ENCODE results near the gene CR1. TPM values are rescaled to one million over a fixed set of nuclear protein-coding genes. Genes with fewer than 3 reads are reported as not detected.
A peak's percentile ranks its signal among the peaks of the same experiment; 100 is the strongest.

CR1 gene
- total and polyA plus RNA-seq, 4 experiments from 2014 or later = 4.1 to 11.5 (median 9.7) TPM

DNA sequence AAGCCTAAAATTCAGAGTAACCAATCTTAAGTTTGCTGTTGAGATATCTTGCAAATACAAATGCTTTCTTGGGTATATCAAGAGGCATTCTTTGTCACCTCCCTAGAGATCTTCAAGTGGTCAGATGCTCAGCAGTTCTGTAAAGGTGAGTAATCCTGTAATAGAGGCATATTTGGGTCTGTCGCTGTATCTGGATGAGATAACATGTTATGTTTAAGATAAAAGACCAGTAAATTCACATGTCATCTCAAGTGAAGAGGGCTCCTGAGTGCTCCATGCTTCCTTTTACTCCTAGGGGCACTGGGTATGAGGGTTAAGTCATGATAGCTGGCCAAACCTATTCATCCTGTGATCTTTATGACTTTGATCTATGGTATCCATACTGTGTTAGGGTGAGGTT lies 34.3 kb upstream of the CR1 start:
- no peaks in the 10 kb centered on the region for H3K27me3 ChIP-seq (ENCODE audit: insufficient read depth, low read length)
- ChIA-PET POLR2A (ENCODE audit: partially characterized antibody) (interaction anchor here (1.0 to 1.7 kb wide), 3 partner anchors 9 to 34 kb away, joined by 3 read pairs; partner anchors contain the start of gene CR1), CTCF (ENCODE audit: partially characterized antibody) (no interaction called here)
- Mint-ChIP-seq H3K4me1 (peaks cover 24 to 42% (median 31%) of the 10 kb centered on the region in 4 donors), H3K27ac (peak overlapping the region in 4 of 7 donors; percentile 28 to 57 (median 38)), H3K36me3 (no peaks in the 10 kb centered on the region), H3K4me3 (peak overlapping the region in 3 of 8 donors; percentile 12 to 34 (median 23)), H3K27me3 (peaks cover 2 to 5% of the 10 kb centered on the region in 2 donors), H3K9me3 (no peaks in the 10 kb centered on the region)
- peaks cover 59% of the 10 kb centered on the region for H3K4me1 ChIP-seq (ENCODE audit: insufficient read depth, low read length)
- no peak for DNase-seq
- H3K9me3 ChIP-seq (ENCODE audit: control insufficient read depth in 1 of 2, low read length in 2 of 2) = no peaks in the 10 kb centered on the region
- no peak overlapping the region for H3K4me3 ChIP-seq (ENCODE audit: low read length in 2 of 2)
- no peaks in the 10 kb centered on the region for H3K36me3 ChIP-seq (ENCODE audit: insufficient read depth, low read length)
- intact Hi-C loops (cut with micrococcal nuclease) = no loop called here
- H3K27ac ChIP-seq (ENCODE audit: low read depth, low read length) = no peak overlapping the region

DNA sequence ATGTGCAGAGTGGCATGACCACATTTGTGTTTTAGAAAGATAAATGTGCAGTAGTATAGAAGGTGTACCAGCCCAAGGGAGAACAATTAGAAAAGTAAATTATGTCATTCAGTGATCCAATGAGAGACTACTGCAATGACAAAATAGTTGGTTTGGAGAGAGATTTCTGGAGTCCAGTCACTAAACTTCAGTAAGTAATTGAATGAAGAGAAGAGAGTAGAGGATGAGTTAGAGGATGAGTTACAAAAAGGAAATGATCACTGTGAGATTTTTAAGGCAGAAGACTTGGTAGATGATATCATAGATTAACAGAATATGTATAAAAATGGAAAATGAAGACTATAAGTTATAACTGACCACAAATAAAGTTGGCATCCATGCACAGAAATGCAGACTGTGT lies 33.4 kb upstream of the CR1 start:
- POLR2A ChIA-PET (ENCODE audit: partially characterized antibody) = interaction anchor here (1.0 kb wide), 1 partner anchor 33 kb away, joined by 3 read pairs; the partner anchor contains the start of gene CR1
- CTCF ChIA-PET (ENCODE audit: partially characterized antibody) = interaction anchor here (2.3 kb wide), 1 partner anchor 8 kb away, joined by 10 read pairs; the partner anchor contains the start of gene CR2
- H3K27ac ChIP-seq (ENCODE audit: low read depth, low read length) = no peak overlapping the region
- H3K4me1 ChIP-seq (ENCODE audit: insufficient read depth, low read length) = peaks cover 59% of the 10 kb centered on the region
- H3K9me3 Mint-ChIP-seq = no peaks in the 10 kb centered on the region
- no peaks in the 10 kb centered on the region for H3K27me3 ChIP-seq (ENCODE audit: insufficient read depth, low read length)
- peak overlapping the region in 3 of 8 donors; percentile 9 to 23 (median 10) for H3K4me3 Mint-ChIP-seq
- no peaks in the 10 kb centered on the region for H3K36me3 Mint-ChIP-seq
- H3K4me1 Mint-ChIP-seq = peaks cover 25 to 42% (median 31%) of the 10 kb centered on the region in 4 donors
- H3K27ac Mint-ChIP-seq = no peak overlapping the region
- H3K27me3 Mint-ChIP-seq = peaks cover 7 to 10% of the 10 kb centered on the region in 2 donors
- H3K36me3 ChIP-seq (ENCODE audit: insufficient read depth, low read length) = no peaks in the 10 kb centered on the region
- intact Hi-C loops (cut with micrococcal nuclease) = no loop called here
- H3K4me3 ChIP-seq (ENCODE audit: low read length in 2 of 2) = no peak overlapping the region
- DNase-seq = no peak
- H3K9me3 ChIP-seq (ENCODE audit: control insufficient read depth in 1 of 2, low read length in 2 of 2) = no peaks in the 10 kb centered on the region

DNA sequence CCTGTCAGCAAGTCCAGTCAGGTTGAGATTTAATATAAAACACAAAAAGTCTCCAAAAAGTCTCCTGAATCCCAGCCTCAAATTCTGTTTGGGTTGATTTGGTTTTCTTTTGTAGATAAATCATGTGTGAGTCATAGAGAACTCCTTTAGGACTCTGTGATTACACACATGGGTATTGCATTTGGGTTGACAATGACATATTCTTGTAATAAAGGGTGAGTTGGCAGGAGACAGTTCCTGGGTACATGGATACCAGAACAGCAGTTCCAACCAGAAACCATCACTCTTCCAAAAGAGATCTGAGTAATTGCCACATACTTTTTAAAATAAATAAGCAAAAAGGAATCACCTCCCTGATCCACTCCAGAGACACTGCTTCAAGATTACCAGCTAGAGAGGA lies 32.9 kb upstream of the CR1 start:
- H3K4me1 ChIP-seq (ENCODE audit: insufficient read depth, low read length) = peaks cover 55% of the 10 kb centered on the region
- H3K27me3 ChIP-seq (ENCODE audit: insufficient read depth, low read length) = no peaks in the 10 kb centered on the region
- no peak overlapping the region for H3K27ac Mint-ChIP-seq
- intact Hi-C loops (cut with micrococcal nuclease) = no loop called here
- peaks cover 25 to 42% (median 31%) of the 10 kb centered on the region in 4 donors for H3K4me1 Mint-ChIP-seq
- no peaks in the 10 kb centered on the region for H3K9me3 ChIP-seq (ENCODE audit: control insufficient read depth in 1 of 2, low read length in 2 of 2)
- H3K36me3 ChIP-seq (ENCODE audit: insufficient read depth, low read length) = no peaks in the 10 kb centered on the region
- no peak for DNase-seq
- H3K36me3 Mint-ChIP-seq = no peaks in the 10 kb centered on the region
- peak overlapping the region in 4 of 8 donors; percentile 7 to 13 (median 12) for H3K4me3 Mint-ChIP-seq
- ChIA-PET POLR2A (ENCODE audit: partially characterized antibody) (no interaction called here), CTCF (ENCODE audit: partially characterized antibody) (interaction anchor here (2.3 kb wide), 1 partner anchor 8 kb away, joined by 10 read pairs; the partner anchor contains the start of gene CR2)
- H3K27ac ChIP-seq (ENCODE audit: low read depth, low read length) = no peak overlapping the region
- peaks cover 7 to 12% of the 10 kb centered on the region in 2 donors for H3K27me3 Mint-ChIP-seq
- H3K4me3 ChIP-seq (ENCODE audit: low read length in 2 of 2) = no peak overlapping the region
- H3K9me3 Mint-ChIP-seq = no peaks in the 10 kb centered on the region

DNA sequence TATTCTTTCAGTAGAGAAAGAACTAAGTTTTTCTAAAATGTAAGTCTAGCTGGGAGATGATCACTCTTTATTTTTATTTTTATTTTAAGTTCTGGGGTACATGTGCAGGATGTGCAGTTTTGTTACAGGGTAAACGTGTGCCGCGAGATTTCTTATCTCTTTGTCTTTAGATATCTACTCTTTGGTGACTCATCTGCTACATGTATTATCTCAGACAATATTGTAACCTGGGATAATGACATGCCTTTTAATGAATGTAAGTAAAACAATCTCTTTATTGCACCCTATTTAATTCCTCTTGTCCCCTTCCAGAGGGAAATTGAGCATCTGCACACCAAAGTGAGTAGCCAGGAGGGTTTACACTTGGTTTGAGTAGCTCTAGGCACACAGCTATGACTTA lies 32.4 kb upstream of the CR1 start:
- intact Hi-C loops (cut with micrococcal nuclease) = no loop called here
- ChIA-PET POLR2A (ENCODE audit: partially characterized antibody) (interaction anchor here (1.0 to 1.5 kb wide), 2 partner anchors 9 to 32 kb away, joined by 4 to 5 read pairs; partner anchors contain the start of genes CR1 and CR2), CTCF (ENCODE audit: partially characterized antibody) (interaction anchor here (2.3 kb wide), 1 partner anchor 9 kb away, joined by 10 read pairs; the partner anchor contains the start of gene CR2)
- Mint-ChIP-seq H3K27ac (peak overlapping the region in 3 of 7 donors; percentile 17 to 61 (median 20)), H3K27me3 (peaks cover 7 to 12% of the 10 kb centered on the region in 2 donors), H3K36me3 (no peaks in the 10 kb centered on the region), H3K4me3 (peak overlapping the region in 2 of 8 donors; percentile 10 to 12), H3K9me3 (no peaks in the 10 kb centered on the region), H3K4me1 (peaks cover 25 to 42% (median 31%) of the 10 kb centered on the region in 4 donors)
- H3K4me1 ChIP-seq (ENCODE audit: insufficient read depth, low read length) = peaks cover 49% of the 10 kb centered on the region
- H3K4me3 ChIP-seq (ENCODE audit: low read length in 2 of 2) = no peak overlapping the region
- no peaks in the 10 kb centered on the region for H3K27me3 ChIP-seq (ENCODE audit: insufficient read depth, low read length)
- no peaks in the 10 kb centered on the region for H3K36me3 ChIP-seq (ENCODE audit: insufficient read depth, low read length)
- no peak overlapping the region for H3K27ac ChIP-seq (ENCODE audit: low read depth, low read length)
- no peak for DNase-seq
- no peaks in the 10 kb centered on the region for H3K9me3 ChIP-seq (ENCODE audit: control insufficient read depth in 1 of 2, low read length in 2 of 2)

DNA sequence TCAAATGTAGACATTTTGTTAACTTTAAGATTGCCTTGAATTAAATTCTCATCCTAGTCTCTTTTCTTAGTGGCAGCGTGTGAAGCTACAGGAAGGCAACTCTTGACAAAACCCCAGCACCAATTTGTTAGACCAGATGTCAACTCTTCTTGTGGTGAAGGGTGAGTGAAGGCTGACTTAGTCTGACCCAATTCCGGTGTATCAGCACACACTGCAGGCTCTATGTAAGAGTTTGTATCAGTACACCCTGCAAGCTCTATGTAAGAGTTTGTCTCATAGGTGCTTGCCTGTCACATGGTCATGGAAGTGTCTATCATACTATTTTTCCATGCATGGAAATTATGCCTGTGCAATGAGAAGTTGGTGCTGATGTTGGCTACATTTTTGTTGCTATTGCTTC lies 25.0 kb upstream of the CR1 start:
- Mint-ChIP-seq H3K9me3 (no peaks in the 10 kb centered on the region), H3K36me3 (no peaks in the 10 kb centered on the region), H3K27me3 (peaks cover 8 to 11% of the 10 kb centered on the region in 2 donors), H3K4me1 (peaks cover 3 to 7% (median 5%) of the 10 kb centered on the region in 4 donors), H3K4me3 (peak overlapping the region in 1 of 8 donors; percentile 0), H3K27ac (peak overlapping the region in 2 of 7 donors; percentile 15 to 50)
- ChIA-PET POLR2A (ENCODE audit: partially characterized antibody) (interaction anchor here (1.3 kb wide), 1 partner anchor 10 kb away, joined by 3 read pairs; no protein-coding TSS in a partner anchor), CTCF (ENCODE audit: partially characterized antibody) (no interaction called here)
- H3K27me3 ChIP-seq (ENCODE audit: insufficient read depth, low read length) = no peaks in the 10 kb centered on the region
- no peaks in the 10 kb centered on the region for H3K36me3 ChIP-seq (ENCODE audit: insufficient read depth, low read length)
- peak; percentile 28 to 55 (median 39) for DNase-seq
- H3K9me3 ChIP-seq (ENCODE audit: control insufficient read depth in 1 of 2, low read length in 2 of 2) = no peaks in the 10 kb centered on the region
- no peak overlapping the region for H3K27ac ChIP-seq (ENCODE audit: low read depth, low read length)
- intact Hi-C loops (cut with micrococcal nuclease) = no loop called here
- H3K4me1 ChIP-seq (ENCODE audit: insufficient read depth, low read length) = no peaks in the 10 kb centered on the region
- H3K4me3 ChIP-seq (ENCODE audit: low read length in 2 of 2) = no peak overlapping the region

DNA sequence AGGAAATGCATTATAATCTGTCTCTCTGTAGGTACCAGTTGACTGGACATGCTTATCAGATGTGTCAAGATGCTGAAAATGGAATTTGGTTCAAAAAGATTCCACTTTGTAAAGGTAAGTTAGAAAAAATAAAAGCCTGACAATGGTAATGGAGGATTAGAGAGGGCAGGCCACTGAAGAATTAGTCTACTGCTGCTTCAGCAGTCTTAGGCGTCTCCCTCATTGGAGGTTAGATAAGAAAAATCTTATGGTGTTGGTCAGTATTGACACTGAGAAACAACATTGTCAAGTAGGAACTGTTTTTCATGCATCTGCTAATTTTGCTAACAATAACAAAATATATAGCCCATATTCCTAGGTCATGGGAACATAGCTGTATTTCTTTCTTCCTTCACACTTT lies 21.7 kb upstream of the CR1 start:
- ChIA-PET POLR2A (ENCODE audit: partially characterized antibody) (no interaction called here), CTCF (ENCODE audit: partially characterized antibody) (no interaction called here)
- no peak overlapping the region for H3K4me3 ChIP-seq (ENCODE audit: low read length in 2 of 2)
- Mint-ChIP-seq H3K9me3 (peaks cover 0 to 2% (median 0%) of the 10 kb centered on the region in 8 donors), H3K4me1 (peaks cover 2 to 7% (median 4%) of the 10 kb centered on the region in 4 donors), H3K4me3 (no peak overlapping the region), H3K27me3 (peaks cover 4 to 6% of the 10 kb centered on the region in 2 donors), H3K36me3 (peaks cover 0 to 4% of the 10 kb centered on the region in 2 donors), H3K27ac (no peak overlapping the region)
- no peaks in the 10 kb centered on the region for H3K4me1 ChIP-seq (ENCODE audit: insufficient read depth, low read length)
- H3K36me3 ChIP-seq (ENCODE audit: insufficient read depth, low read length) = no peaks in the 10 kb centered on the region
- H3K27me3 ChIP-seq (ENCODE audit: insufficient read depth, low read length) = no peaks in the 10 kb centered on the region
- H3K27ac ChIP-seq (ENCODE audit: low read depth, low read length) = no peak overlapping the region
- no peak for DNase-seq
- H3K9me3 ChIP-seq (ENCODE audit: control insufficient read depth in 1 of 2, low read length in 2 of 2) = no peaks in the 10 kb centered on the region
- intact Hi-C loops (cut with micrococcal nuclease) = no loop called here

DNA sequence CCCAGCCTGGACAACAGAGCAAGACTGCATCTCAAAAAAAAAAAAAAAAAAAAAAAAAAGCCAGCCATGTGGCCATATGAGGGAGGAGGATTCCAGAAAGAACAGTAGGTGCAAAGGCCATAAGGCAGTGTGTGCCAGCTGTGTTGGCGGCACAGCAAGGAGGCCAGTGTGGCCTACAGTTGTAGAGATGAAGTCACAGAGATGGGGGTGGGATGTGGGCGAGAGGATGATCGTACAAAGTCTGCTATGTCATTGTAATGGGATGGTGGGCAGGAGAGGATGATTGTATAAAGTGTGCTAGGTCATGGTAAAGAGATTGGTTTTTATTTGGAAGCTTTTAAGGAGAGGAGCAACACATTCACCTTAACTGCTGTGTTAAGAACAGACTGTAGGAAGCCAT lies 9.8 kb upstream of the CR1 start:
- Mint-ChIP-seq H3K4me3 (no peak overlapping the region), H3K27ac (peak overlapping the region in 1 of 7 donors; percentile 1), H3K9me3 (no peaks in the 10 kb centered on the region), H3K4me1 (no peaks in the 10 kb centered on the region), H3K27me3 (peaks cover 1 to 6% of the 10 kb centered on the region in 2 donors), H3K36me3 (no peaks in the 10 kb centered on the region)
- ChIA-PET POLR2A (ENCODE audit: partially characterized antibody) (no interaction called here), CTCF (ENCODE audit: partially characterized antibody) (no interaction called here)
- no peak for DNase-seq
- Histone ChIP-seq H3K27ac (ENCODE audit: low read depth, low read length) (no peak overlapping the region), H3K36me3 (ENCODE audit: insufficient read depth, low read length) (no peaks in the 10 kb centered on the region), H3K27me3 (ENCODE audit: insufficient read depth, low read length) (no peaks in the 10 kb centered on the region), H3K4me1 (ENCODE audit: insufficient read depth, low read length) (no peaks in the 10 kb centered on the region), H3K4me3 (ENCODE audit: low read length in 2 of 2) (no peak overlapping the region), H3K9me3 (ENCODE audit: control insufficient read depth in 1 of 2, low read length in 2 of 2) (no peaks in the 10 kb centered on the region)
- intact Hi-C loops (cut with micrococcal nuclease) = no loop called here

All from CD4-positive, alpha-beta memory T cell (primary cell).